ENCODE results near the gene UGT8.
"Not testable (repeated sequence)": the region's sequence is repeated elsewhere in the genome, so short reads cannot be mapped to it uniquely, and the experiment has no call there.

The UGT8 gene

DNA sequence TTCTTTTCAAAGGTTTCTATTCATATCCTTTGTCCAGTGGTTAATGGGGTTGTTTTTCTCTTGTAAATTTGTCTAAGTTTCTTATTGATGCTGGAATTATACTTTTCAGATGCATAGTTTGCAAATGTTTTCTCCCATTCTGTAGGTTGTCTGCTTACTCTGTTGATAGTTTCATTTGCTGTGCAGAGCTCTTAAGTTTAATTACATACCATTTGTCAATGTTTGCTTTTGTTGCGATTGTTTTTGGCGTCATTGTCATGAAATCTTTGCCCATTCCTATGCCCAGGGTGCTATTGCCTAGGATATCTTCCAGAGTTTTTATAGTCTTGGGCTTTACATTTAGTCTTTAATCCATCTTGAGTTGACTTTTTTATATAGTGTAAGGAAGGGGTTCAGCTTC is 21.2 kb upstream of the UGT8 start:
- no peak for TF ChIP-seq EZH2 (IDR thresholded peaks at IDR 0.05; ENCODE audit: borderline replicate concordance, low read length)
- TF ChIP-seq, protein P1, sequence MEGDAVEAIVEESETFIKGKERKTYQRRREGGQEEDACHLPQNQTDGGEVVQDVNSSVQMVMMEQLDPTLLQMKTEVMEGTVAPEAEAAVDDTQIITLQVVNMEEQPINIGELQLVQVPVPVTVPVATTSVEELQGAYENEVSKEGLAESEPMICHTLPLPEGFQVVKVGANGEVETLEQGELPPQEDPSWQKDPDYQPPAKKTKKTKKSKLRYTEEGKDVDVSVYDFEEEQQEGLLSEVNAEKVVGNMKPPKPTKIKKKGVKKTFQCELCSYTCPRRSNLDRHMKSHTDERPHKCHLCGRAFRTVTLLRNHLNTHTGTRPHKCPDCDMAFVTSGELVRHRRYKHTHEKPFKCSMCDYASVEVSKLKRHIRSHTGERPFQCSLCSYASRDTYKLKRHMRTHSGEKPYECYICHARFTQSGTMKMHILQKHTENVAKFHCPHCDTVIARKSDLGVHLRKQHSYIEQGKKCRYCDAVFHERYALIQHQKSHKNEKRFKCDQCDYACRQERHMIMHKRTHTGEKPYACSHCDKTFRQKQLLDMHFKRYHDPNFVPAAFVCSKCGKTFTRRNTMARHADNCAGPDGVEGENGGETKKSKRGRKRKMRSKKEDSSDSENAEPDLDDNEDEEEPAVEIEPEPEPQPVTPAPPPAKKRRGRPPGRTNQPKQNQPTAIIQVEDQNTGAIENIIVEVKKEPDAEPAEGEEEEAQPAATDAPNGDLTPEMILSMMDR (IDR thresholded peaks at IDR 0.05; ENCODE audit: low read length): no peak
- no peaks in the 10 kb centered on the region for H3K4me1 ChIP-seq (ENCODE audit: insufficient read depth, low read length, severe bottlenecking)
- no peaks in the 10 kb centered on the region for H3K27me3 ChIP-seq (ENCODE audit: insufficient read depth, low read length)
- H3K9ac ChIP-seq (ENCODE audit: low read length): no peak overlapping the region
- H2AFZ ChIP-seq (ENCODE audit: low read length): no peak overlapping the region
- no peak overlapping the region for H3K27ac ChIP-seq (ENCODE audit: low read depth, low read length, poor library complexity, severe bottlenecking)
- no peaks in the 10 kb centered on the region for H3K9me3 ChIP-seq (ENCODE audit: low read length)
- H3K4me2 ChIP-seq (ENCODE audit: low read length): no peak overlapping the region
- H3K36me3 ChIP-seq (ENCODE audit: insufficient read depth, low read length): no peaks in the 10 kb centered on the region
- H3K9me2 ChIP-seq (ENCODE audit: low read depth, low read length): no peaks in the 10 kb centered on the region
- no peaks in the 10 kb centered on the region for H3K79me2 ChIP-seq (ENCODE audit: insufficient read depth, low read length)
- H3F3A ChIP-seq (ENCODE audit: insufficient read depth, low read length): no peaks in the 10 kb centered on the region
- no peak overlapping the region for H3K4me3 ChIP-seq (ENCODE audit: low read depth, low read length, poor library complexity, severe bottlenecking)
- H4K20me1 ChIP-seq (ENCODE audit: insufficient read depth, low read length): no peaks in the 10 kb centered on the region

- H3K4me1 ChIP-seq (ENCODE audit: insufficient read depth, low read length, severe bottlenecking): no peaks in the 10 kb centered on the region
- H2AFZ ChIP-seq (ENCODE audit: low read length): no peak overlapping the region
These were observed 16.0 kb upstream of the UGT8 start for GRCh38 chr4:114582621-114583020.

DNA sequence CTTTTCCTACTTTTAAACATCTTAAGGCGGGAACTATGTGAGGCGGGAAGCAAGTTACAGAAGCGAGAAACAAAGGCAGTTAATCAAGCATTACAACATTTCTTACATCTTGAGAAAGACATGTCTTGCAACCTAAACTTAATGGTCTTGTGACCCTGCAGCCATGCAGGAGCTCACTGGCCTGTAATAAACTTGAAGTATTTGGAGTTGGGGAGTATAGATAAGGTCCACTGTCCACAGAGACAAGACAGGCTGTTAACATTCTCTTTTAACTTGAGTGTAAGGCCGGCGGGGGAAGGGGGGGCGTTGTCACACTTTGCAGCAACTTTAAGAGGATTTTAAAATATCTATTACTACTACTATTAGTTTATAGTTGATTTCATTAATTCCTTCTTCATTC is 10.3 kb upstream of the UGT8 start:
- Histone ChIP-seq H3K4me3 (ENCODE audit: low read depth, low read length, poor library complexity, severe bottlenecking) (no peak overlapping the region), H3F3A (ENCODE audit: insufficient read depth, low read length) (no peaks in the 10 kb centered on the region), H3K36me3 (ENCODE audit: insufficient read depth, low read length) (no peaks in the 10 kb centered on the region), H3K4me2 (ENCODE audit: low read length) (no peak overlapping the region), H3K9ac (ENCODE audit: low read length) (no peak overlapping the region), H3K4me1 (ENCODE audit: insufficient read depth, low read length, severe bottlenecking) (no peaks in the 10 kb centered on the region), H3K27ac (ENCODE audit: low read depth, low read length, poor library complexity, severe bottlenecking) (no peak overlapping the region), H2AFZ (ENCODE audit: low read length) (no peak overlapping the region), H3K9me3 (ENCODE audit: low read length) (no peaks in the 10 kb centered on the region), H3K9me2 (ENCODE audit: low read depth, low read length) (no peaks in the 10 kb centered on the region), H3K79me2 (ENCODE audit: insufficient read depth, low read length) (no peaks in the 10 kb centered on the region), H3K27me3 (ENCODE audit: insufficient read depth, low read length) (no peaks in the 10 kb centered on the region), H4K20me1 (ENCODE audit: insufficient read depth, low read length) (no peaks in the 10 kb centered on the region)
- TF ChIP-seq EZH2 (IDR thresholded peaks at IDR 0.05; ENCODE audit: borderline replicate concordance, low read length): no peak
- TF ChIP-seq, protein P1 (IDR thresholded peaks at IDR 0.05; ENCODE audit: low read length): no peak

More at GRCh38 chr4:114582621-114583020, 16.0 kb upstream of the UGT8 start:
- H3K4me3 ChIP-seq (ENCODE audit: low read depth, low read length, poor library complexity, severe bottlenecking): no peak overlapping the region
- H3K4me2 ChIP-seq (ENCODE audit: low read length): no peak overlapping the region
- no peaks in the 10 kb centered on the region for H3K36me3 ChIP-seq (ENCODE audit: insufficient read depth, low read length)
- H3K27ac ChIP-seq (ENCODE audit: low read depth, low read length, poor library complexity, severe bottlenecking): no peak overlapping the region
- no peaks in the 10 kb centered on the region for H4K20me1 ChIP-seq (ENCODE audit: insufficient read depth, low read length)
- H3K9me2 ChIP-seq (ENCODE audit: low read depth, low read length): no peaks in the 10 kb centered on the region
- no peaks in the 10 kb centered on the region for H3K9me3 ChIP-seq (ENCODE audit: low read length)
- H3F3A ChIP-seq (ENCODE audit: insufficient read depth, low read length): no peaks in the 10 kb centered on the region
- no peak overlapping the region for H3K9ac ChIP-seq (ENCODE audit: low read length)
- no peaks in the 10 kb centered on the region for H3K79me2 ChIP-seq (ENCODE audit: insufficient read depth, low read length)
- TF ChIP-seq EZH2 (IDR thresholded peaks at IDR 0.05; ENCODE audit: borderline replicate concordance, low read length): no peak
- TF ChIP-seq, protein P1 (IDR thresholded peaks at IDR 0.05; ENCODE audit: low read length): no peak
- H3K27me3 ChIP-seq (ENCODE audit: insufficient read depth, low read length): no peaks in the 10 kb centered on the region

DNA sequence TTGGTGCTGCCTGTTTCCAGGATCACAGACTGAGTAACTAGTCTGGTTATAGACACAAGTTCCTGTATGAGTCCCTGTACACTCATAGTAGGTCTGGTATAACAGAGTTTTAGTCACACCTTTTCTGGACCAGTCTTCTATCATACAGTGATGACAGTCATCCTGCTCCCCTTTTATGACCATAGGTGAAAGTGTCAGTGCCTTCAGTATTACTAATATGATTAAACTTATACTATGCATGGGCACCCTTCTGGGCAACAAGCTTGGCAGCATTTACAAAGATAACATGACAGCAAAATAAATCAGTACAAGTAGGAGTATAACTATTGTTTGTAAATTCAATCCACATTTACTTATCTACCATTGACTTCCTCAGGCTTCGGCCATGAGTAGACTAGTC is 8.2 kb upstream of the UGT8 start:
- not testable (repeated sequence) for H3K27me3 ChIP-seq (ENCODE audit: insufficient read depth, low read length); H3K36me3 ChIP-seq (ENCODE audit: insufficient read depth, low read length)

More for the DNA sequence above, 8.2 kb upstream of the UGT8 start:
- not testable (repeated sequence) for H2AFZ ChIP-seq (ENCODE audit: low read length); H3K9me2 ChIP-seq (ENCODE audit: low read depth, low read length); H3K4me1 ChIP-seq (ENCODE audit: insufficient read depth, low read length, severe bottlenecking); H3K79me2 ChIP-seq (ENCODE audit: insufficient read depth, low read length); H3K4me2 ChIP-seq (ENCODE audit: low read length); H3K4me3 ChIP-seq (ENCODE audit: low read depth, low read length, poor library complexity, severe bottlenecking); H3K27ac ChIP-seq (ENCODE audit: low read depth, low read length, poor library complexity, severe bottlenecking); H3K9me3 ChIP-seq (ENCODE audit: low read length); H3K9ac ChIP-seq (ENCODE audit: low read length); H3F3A ChIP-seq (ENCODE audit: insufficient read depth, low read length); H4K20me1 ChIP-seq (ENCODE audit: insufficient read depth, low read length)
